Body of pancreas (tissue), 4 donors: ENCODE results near the gene ZFP62.

Experiments
- CTCF ChIP-seq, 7 experiments: fragments of 450-650 bp in 4 of 7; fragments of 200-600 bp in 3 of 7; sonication (generic) in 3 of 7; IDR thresholded peaks; one replicate each; pipeline ENCODE4 v1.5.1; 2016 to 2019; ENCODE audit warnings: antibody characterized with exemption in 7 of 7
- POLR2A ChIP-seq, 3 donors: fragments of 450-650 bp; IDR thresholded peaks; one replicate each; pipeline ENCODE4 v1.6.1; 2016; ENCODE audit warnings: antibody characterized with exemption in 3 of 3, mild to moderate bottlenecking in 2 of 3

GRCh38 chr5:180825768-180826525 lies 35.1 kb downstream of the ZFP62 start:
- TF ChIP-seq CTCF (IDR thresholded peaks at IDR 0.05) (no peak), POLR2A (IDR thresholded peaks at IDR 0.05) (no peak)
